HUES64 (cell line): ENCODE measurements around the gene C3AR1.
"Not testable (repeated sequence)": the region's sequence is repeated elsewhere in the genome, so short reads cannot be mapped to it uniquely, and the experiment has no call there.

Source experiments
- H3K27ac ChIP-seq: 2 replicates; pipeline ENCODE4 v1.7.0; 2013; ENCODE audit warnings: low read depth, low read length, inconsistent platforms
- H3K27me3 ChIP-seq: 2 replicates; pipeline ENCODE4 v1.6.1; 2013; ENCODE audit warnings: mild to moderate bottlenecking, low read length; ENCODE audit not compliant: insufficient read depth
- H3K36me3 ChIP-seq: 2 replicates; pipeline ENCODE4 v1.6.1; 2013; ENCODE audit warnings: mild to moderate bottlenecking, low read length; ENCODE audit not compliant: insufficient read depth
- H3K4me1 ChIP-seq: 2 replicates; pipeline ENCODE4 v1.6.1; 2013; ENCODE audit warnings: mild to moderate bottlenecking, low read length, moderate library complexity; ENCODE audit not compliant: insufficient read depth
- H3K4me3 ChIP-seq: 2 replicates; pipeline ENCODE4 v1.5.1; 2013; ENCODE audit warnings: mild to moderate bottlenecking, low read length, moderate library complexity
- H3K9ac ChIP-seq: 2 replicates; pipeline ENCODE4 v1.6.1; 2013; ENCODE audit warnings: mild to moderate bottlenecking, low read depth, low read length
- H3K9me3 ChIP-seq: 2 replicates; pipeline ENCODE4 v1.6.1; 2013; ENCODE audit warnings: low read depth, low read length; ENCODE audit not compliant: insufficient read depth
- WGBS: fragments of 150-250, 120-280 bp; methylation state at CpG from one replicate; pipeline ENCODE4 v1.1.7; 2013; ENCODE audit warnings: missing lambda C conversion rate; 5-methylcytosine and 5-hydroxymethylcytosine counted together

Gene C3AR1

GRCh38 chr12:8027856-8028255, 38.3 kb downstream of the C3AR1 start:
- Histone ChIP-seq H3K4me3 (peak overlapping the region; percentile 78), H3K27me3 (no peaks in the 10 kb centered on the region), H3K9me3 (no peaks in the 10 kb centered on the region), H3K4me1 (peaks cover 9% of the 10 kb centered on the region), H3K27ac (no peak overlapping the region), H3K36me3 (no peaks in the 10 kb centered on the region), H3K9ac (no peak overlapping the region)
- WGBS = 88% methylated on average over 4 of the region's 5 CpGs

GRCh38 chr12:8026291-8026900, 39.8 kb downstream of the C3AR1 start:
- Histone ChIP-seq H3K4me1 (peaks cover 9% of the 10 kb centered on the region), H3K36me3 (no peaks in the 10 kb centered on the region), H3K27ac (peak overlapping the region; percentile 98), H3K9ac (peak overlapping the region; percentile 82), H3K4me3 (peak overlapping the region; percentile 78), H3K27me3 (no peaks in the 10 kb centered on the region), H3K9me3 (no peaks in the 10 kb centered on the region)
- under 1% methylated on average over 27 of the region's 27 CpGs for WGBS

- Histone ChIP-seq H3K4me1 (0 out of 2 replicates have a peak, but pooled peaks cover 4% of the 10 kb centered on the region), H3K9ac (no peak overlapping the region), H3K9me3 (no peaks in the 10 kb centered on the region), H3K27ac (peak overlapping the region; percentile 39; the same call in 1 of the 2 replicates), H3K4me3 (peak overlapping the region; percentile 68), H3K27me3 (peaks cover 2% of the 10 kb centered on the region; the same call in 1 of the 2 replicates), H3K36me3 (no peaks in the 10 kb centered on the region)
- 2% methylated on average over 55 of the region's 58 CpGs for WGBS
Measured at GRCh38 chr12:8018666-8019581, 47.2 kb downstream of the C3AR1 start.

GRCh38 chr12:8018213-8018612, 47.9 kb downstream of the C3AR1 start:
- not testable (repeated sequence) for H3K36me3 ChIP-seq, H3K9me3 ChIP-seq, H3K27me3 ChIP-seq, H3K4me1 ChIP-seq, H3K27ac ChIP-seq, H3K9ac ChIP-seq
- 41% methylated on average over 14 of the region's 16 CpGs for WGBS
- peak overlapping the region; percentile 68 for H3K4me3 ChIP-seq

GRCh38 chr12:8014836-8015235, 51.3 kb downstream of the C3AR1 start:
- H3K4me3 ChIP-seq = no peak overlapping the region
- 80% methylated on average over 18 of the region's 18 CpGs for WGBS
- no peak overlapping the region for H3K9ac ChIP-seq
- no peaks in the 10 kb centered on the region for H3K36me3 ChIP-seq
- H3K9me3 ChIP-seq = no peaks in the 10 kb centered on the region
- 0 out of 2 replicates have a peak, but pooled peaks cover 4% of the 10 kb centered on the region for H3K4me1 ChIP-seq
- no peak overlapping the region for H3K27ac ChIP-seq
- H3K27me3 ChIP-seq = peaks cover under 1% of the 10 kb centered on the region; the same call in 1 of the 2 replicates

GRCh38 chr12:8012651-8013309, 53.4 kb downstream of the C3AR1 start:
- 94% methylated on average over 7 of the region's 7 CpGs for WGBS
- Histone ChIP-seq H3K27me3 (no peaks in the 10 kb centered on the region), H3K36me3 (no peaks in the 10 kb centered on the region), H3K9me3 (no peaks in the 10 kb centered on the region), H3K4me3 (no peak overlapping the region), H3K9ac (no peak overlapping the region), H3K4me1 (no peaks in the 10 kb centered on the region), H3K27ac (no peak overlapping the region)

- H3K27me3 ChIP-seq = no peaks in the 10 kb centered on the region
- H3K36me3 ChIP-seq = no peaks in the 10 kb centered on the region
- no peaks in the 10 kb centered on the region for H3K4me1 ChIP-seq
- no peaks in the 10 kb centered on the region for H3K9me3 ChIP-seq
- H3K9ac ChIP-seq = no peak overlapping the region
- H3K4me3 ChIP-seq = no peak overlapping the region
- H3K27ac ChIP-seq = no peak overlapping the region
- 90% methylated on average over 7 of the region's 7 CpGs for WGBS
Measured at GRCh38 chr12:8011331-8011730, 54.8 kb downstream of the C3AR1 start.
